Activated naive CD8-positive, alpha-beta T cell treated with anti-CD3 and anti-CD28 coated beads for 36 hours (primary cell): Measurements from ENCODE around the gene TM2D1. TPM values are rescaled to one million over a fixed set of nuclear protein-coding genes. Genes with fewer than 3 reads are reported as not detected.

Experiments
- DNase-seq: peaks from one replicate; pipeline ENCODE4 v3.0.0; 2021
- H3K27ac Mint-ChIP-seq: one replicate; pipeline ENCODE4 v1.8.0; 2022; ENCODE audit warnings: mild to moderate bottlenecking, moderate library complexity, mixed read lengths
- H3K27me3 Mint-ChIP-seq: one replicate; pipeline ENCODE4 v1.8.0; 2022; ENCODE audit warnings: mild to moderate bottlenecking, mixed read lengths
- H3K36me3 Mint-ChIP-seq: one replicate; pipeline ENCODE4 v1.8.0; 2021; ENCODE audit warnings: mild to moderate bottlenecking, mixed read lengths
- H3K4me1 Mint-ChIP-seq: one replicate; pipeline ENCODE4 v1.8.0; 2021; ENCODE audit warnings: mixed read lengths
- H3K4me3 Mint-ChIP-seq: one replicate; pipeline ENCODE4 v1.8.0; 2022; ENCODE audit warnings: mild to moderate bottlenecking, moderate library complexity, mixed read lengths
- H3K9me3 Mint-ChIP-seq: one replicate; pipeline ENCODE4 v1.8.0; 2022; ENCODE audit warnings: mixed read lengths
- total RNA-seq, 2 experiments: library from RNA; stranded (reverse); gene quantifications; one replicate each; pipeline ENCODE4 v1.2.3, GENCODE V29; 2021

TM2D1 gene
- total RNA-seq, result 10 to 100 TPM; 24.7 to 25.6 TPM

GRCh38 chr1:61724813-61725694 is at the start of gene TM2D1:
Gene TM2D1 (minus strand): TSS chr1:61725141. CDS start chr1:61725120, 21 bp downstream.
- no peaks in the 10 kb centered on the region for H3K9me3 Mint-ChIP-seq
- H3K27ac Mint-ChIP-seq, result peak within 1 kb of the TSS; percentile 97
- peak within 1 kb of the TSS; percentile 95 for H3K4me3 Mint-ChIP-seq
- DNase-seq, result peak; percentile 88
- peaks cover 11% of the 10 kb centered on the region for H3K4me1 Mint-ChIP-seq
- H3K27me3 Mint-ChIP-seq, result no peaks in the 10 kb centered on the region
- H3K36me3 Mint-ChIP-seq, result peaks cover 3% of the 10 kb centered on the region

- Mint-ChIP-seq H3K4me3 (no peak overlapping the region), H3K9me3 (no peaks in the 10 kb centered on the region), H3K36me3 (peaks cover 4% of the 10 kb centered on the region), H3K27ac (no peak overlapping the region), H3K4me1 (no peaks in the 10 kb centered on the region), H3K27me3 (no peaks in the 10 kb centered on the region)
- no peak for DNase-seq
These were observed 45.2 kb upstream of the TM2D1 start for GRCh38 chr1:61770131-61770530.

GRCh38 chr1:61757950-61758349 is 33.0 kb upstream of the TM2D1 start:
- peaks cover 20% of the 10 kb centered on the region for H3K4me1 Mint-ChIP-seq
- no peaks in the 10 kb centered on the region for H3K27me3 Mint-ChIP-seq
- H3K27ac Mint-ChIP-seq, result no peak overlapping the region
- H3K36me3 Mint-ChIP-seq, result peaks cover 6% of the 10 kb centered on the region
- no peak overlapping the region for H3K4me3 Mint-ChIP-seq
- no peaks in the 10 kb centered on the region for H3K9me3 Mint-ChIP-seq
- DNase-seq, result no peak

GRCh38 chr1:61756773-61757172 is 31.8 kb upstream of the TM2D1 start:
- H3K27ac Mint-ChIP-seq, result no peak overlapping the region
- peaks cover 20% of the 10 kb centered on the region for H3K4me1 Mint-ChIP-seq
- no peaks in the 10 kb centered on the region for H3K27me3 Mint-ChIP-seq
- no peak overlapping the region for H3K4me3 Mint-ChIP-seq
- no peaks in the 10 kb centered on the region for H3K9me3 Mint-ChIP-seq
- H3K36me3 Mint-ChIP-seq, result peaks cover 4% of the 10 kb centered on the region
- no peak for DNase-seq

- peaks cover 20% of the 10 kb centered on the region for H3K4me1 Mint-ChIP-seq
- DNase-seq, result no peak
- no peak overlapping the region for H3K4me3 Mint-ChIP-seq
- H3K9me3 Mint-ChIP-seq, result no peaks in the 10 kb centered on the region
- H3K36me3 Mint-ChIP-seq, result peaks cover 4% of the 10 kb centered on the region
- H3K27me3 Mint-ChIP-seq, result no peaks in the 10 kb centered on the region
- no peak overlapping the region for H3K27ac Mint-ChIP-seq
These were observed 29.6 kb upstream of the TM2D1 start for GRCh38 chr1:61754545-61754944.

- H3K36me3 Mint-ChIP-seq, result peaks cover 4% of the 10 kb centered on the region
These were observed 29.1 kb upstream of the TM2D1 start for GRCh38 chr1:61753998-61754508.

GRCh38 chr1:61752921-61753389 is 28.0 kb upstream of the TM2D1 start:
- H3K4me1 Mint-ChIP-seq, result peaks cover 15% of the 10 kb centered on the region
- no peak for DNase-seq
- no peaks in the 10 kb centered on the region for H3K9me3 Mint-ChIP-seq
- H3K4me3 Mint-ChIP-seq, result no peak overlapping the region
- no peak overlapping the region for H3K27ac Mint-ChIP-seq
- H3K36me3 Mint-ChIP-seq, result peaks cover 4% of the 10 kb centered on the region
- no peaks in the 10 kb centered on the region for H3K27me3 Mint-ChIP-seq

More at GRCh38 chr1:61753998-61754508, 29.1 kb upstream of the TM2D1 start:
- Mint-ChIP-seq H3K27me3 (no peaks in the 10 kb centered on the region), H3K4me3 (no peak overlapping the region), H3K9me3 (no peaks in the 10 kb centered on the region), H3K4me1 (peaks cover 20% of the 10 kb centered on the region), H3K27ac (peak overlapping the region; percentile 10)
- DNase-seq, result no peak

GRCh38 chr1:61749574-61749973 is 24.6 kb upstream of the TM2D1 start:
- no peak overlapping the region for H3K4me3 Mint-ChIP-seq
- H3K9me3 Mint-ChIP-seq, result no peaks in the 10 kb centered on the region
- no peak for DNase-seq
- no peaks in the 10 kb centered on the region for H3K27me3 Mint-ChIP-seq
- H3K4me1 Mint-ChIP-seq, result peaks cover 18% of the 10 kb centered on the region
- H3K36me3 Mint-ChIP-seq, result peaks cover 5% of the 10 kb centered on the region
- no peak overlapping the region for H3K27ac Mint-ChIP-seq

GRCh38 chr1:61748566-61748965 is 23.6 kb upstream of the TM2D1 start:
- no peak for DNase-seq
- Mint-ChIP-seq H3K36me3 (peaks cover 4% of the 10 kb centered on the region), H3K4me3 (no peak overlapping the region), H3K4me1 (peaks cover 11% of the 10 kb centered on the region), H3K9me3 (no peaks in the 10 kb centered on the region), H3K27me3 (no peaks in the 10 kb centered on the region), H3K27ac (no peak overlapping the region)

- Mint-ChIP-seq H3K9me3 (no peaks in the 10 kb centered on the region), H3K4me3 (no peak overlapping the region), H3K36me3 (peaks cover 4% of the 10 kb centered on the region), H3K27ac (no peak overlapping the region), H3K4me1 (peaks cover 16% of the 10 kb centered on the region), H3K27me3 (no peaks in the 10 kb centered on the region)
- no peak for DNase-seq
These were observed 21.9 kb upstream of the TM2D1 start for GRCh38 chr1:61746813-61747212.

GRCh38 chr1:61743716-61744580 is 19.0 kb upstream of the TM2D1 start:
- no peak overlapping the region for H3K4me3 Mint-ChIP-seq
- no peaks in the 10 kb centered on the region for H3K27me3 Mint-ChIP-seq
- peaks cover 4% of the 10 kb centered on the region for H3K36me3 Mint-ChIP-seq
- H3K9me3 Mint-ChIP-seq, result no peaks in the 10 kb centered on the region
- H3K27ac Mint-ChIP-seq, result peak overlapping the region; percentile 23
- no peak for DNase-seq
- peaks cover 21% of the 10 kb centered on the region for H3K4me1 Mint-ChIP-seq

GRCh38 chr1:61743431-61743705 is 18.4 kb upstream of the TM2D1 start:
- H3K36me3 Mint-ChIP-seq, result peaks cover 4% of the 10 kb centered on the region
- no peaks in the 10 kb centered on the region for H3K27me3 Mint-ChIP-seq
- H3K4me3 Mint-ChIP-seq, result peak overlapping the region; percentile 64
- peaks cover 21% of the 10 kb centered on the region for H3K4me1 Mint-ChIP-seq
- H3K9me3 Mint-ChIP-seq, result no peaks in the 10 kb centered on the region
- H3K27ac Mint-ChIP-seq, result no peak overlapping the region
- DNase-seq, result no peak

GRCh38 chr1:61742620-61743430 is 17.9 kb upstream of the TM2D1 start:
- H3K4me3 Mint-ChIP-seq, result peak overlapping the region; percentile 64
- no peak overlapping the region for H3K27ac Mint-ChIP-seq
- H3K36me3 Mint-ChIP-seq, result peaks cover 4% of the 10 kb centered on the region

GRCh38 chr1:61741711-61742619 is 17.0 kb upstream of the TM2D1 start, which contains the start of gene PATJ:
Gene PATJ (plus strand): TSS chr1:61742480. CDS start chr1:61762893, 20,413 bp downstream.
- H3K36me3 Mint-ChIP-seq, result no peaks in the 10 kb centered on the region
- no peaks in the 10 kb centered on the region for H3K27me3 Mint-ChIP-seq
- peak within 1 kb of the TSS; percentile 86 for H3K27ac Mint-ChIP-seq
- no peaks in the 10 kb centered on the region for H3K9me3 Mint-ChIP-seq
- H3K4me1 Mint-ChIP-seq, result peaks cover 17% of the 10 kb centered on the region
- H3K4me3 Mint-ChIP-seq, result peak within 1 kb of the TSS; percentile 91
- DNase-seq, result peak; percentile 63

More at GRCh38 chr1:61742620-61743430, 17.9 kb upstream of the TM2D1 start:
- no peak for DNase-seq
- peaks cover 21% of the 10 kb centered on the region for H3K4me1 Mint-ChIP-seq
- no peaks in the 10 kb centered on the region for H3K27me3 Mint-ChIP-seq
- no peaks in the 10 kb centered on the region for H3K9me3 Mint-ChIP-seq
